ENCODE data around the gene PRSS36. TPM values are rescaled to one million over a fixed set of nuclear protein-coding genes. Genes with fewer than 3 reads are reported as not detected.
"Not testable (repeated sequence)": the region's sequence is repeated elsewhere in the genome, so short reads cannot be mapped to it uniquely, and the experiment has no call there.

PRSS36 gene
- under 1 TPM; 0.23 to 0.31 TPM for total RNA-seq

GRCh38 chr16:31149894-31150890 lies at the start of gene PRSS36:
Gene PRSS36, minus strand, starts transcription at chr16:31150066. Its CDS starts 31 bp downstream, at chr16:31150035.
- ChIA-PET POLR2A (no interaction called here), CTCF (no interaction called here)

- POLR2A ChIA-PET, result interaction anchor here (1.3 to 1.5 kb wide), 2 partner anchors 19 to 57 kb away, joined by 3 to 4 read pairs; partner anchors contain the start of gene FUS
- CTCF ChIA-PET, result interaction anchor here (1.0 kb wide), 1 partner anchor 12 kb away, joined by 4 read pairs; no protein-coding TSS in a partner anchor
These were observed 49.7 kb upstream of the PRSS36 start for GRCh38 chr16:31199430-31200041.

GRCh38 chr16:31198207-31198882 lies 48.5 kb upstream of the PRSS36 start:
- ChIA-PET POLR2A (interaction anchor here (0.6 to 1.5 kb wide), 4 partner anchors 11 to 56 kb away, joined by 3 to 4 read pairs (median 4); partner anchors contain the start of gene FUS), CTCF (no interaction called here)

GRCh38 chr16:31196324-31197088 lies 46.6 kb upstream of the PRSS36 start:
- CTCF ChIA-PET, result interaction anchor here (0.8 kb wide), 1 partner anchor 186 kb away, joined by 3 read pairs; no protein-coding TSS in a partner anchor

GRCh38 chr16:31195861-31196260 lies 46.0 kb upstream of the PRSS36 start:
- POLR2A ChIA-PET, result not testable (repeated sequence)
- CTCF ChIA-PET, result interaction anchor here (0.8 kb wide), 1 partner anchor 186 kb away, joined by 3 read pairs; no protein-coding TSS in a partner anchor

More at GRCh38 chr16:31196324-31197088, 46.6 kb upstream of the PRSS36 start:
- POLR2A ChIA-PET, result no interaction called here

- POLR2A ChIA-PET, result no interaction called here
- CTCF ChIA-PET, result no interaction called here
These were observed 45.0 kb upstream of the PRSS36 start for GRCh38 chr16:31194898-31195297.

GRCh38 chr16:31193874-31194273 lies 44.0 kb upstream of the PRSS36 start:
- ChIA-PET CTCF (interaction anchor here (0.7 kb wide), 1 partner anchor 266 kb away, joined by 3 read pairs; no protein-coding TSS in a partner anchor), POLR2A (interaction anchor here (0.6 to 1.5 kb wide), 4 partner anchors 8 to 1381 kb away, joined by 3 to 6 read pairs (median 4); partner anchors contain the start of gene PYCARD)

GRCh38 chr16:31192856-31193642 lies 43.2 kb upstream of the PRSS36 start:
- ChIA-PET POLR2A (interaction anchor here (0.5 to 1.5 kb wide), 5 partner anchors 9 to 1380 kb away, joined by 3 to 7 read pairs (median 5); partner anchors contain the start of gene PYCARD), CTCF (no interaction called here)

GRCh38 chr16:31191697-31192428 lies 42.0 kb upstream of the PRSS36 start:
- ChIA-PET CTCF (no interaction called here), POLR2A (interaction anchor here (0.7 to 1.2 kb wide), 2 partner anchors 10 to 160 kb away, joined by 3 to 7 read pairs; partner anchors contain the start of gene PYCARD)

GRCh38 chr16:31190818-31191444 lies 41.1 kb upstream of the PRSS36 start:
- ChIA-PET POLR2A (interaction anchor here (2.4 kb wide), 1 partner anchor 11 kb away, joined by 12 read pairs; the partner anchor contains the start of gene FUS), CTCF (interaction anchor here (0.6 to 2.0 kb wide), 3 partner anchors 10 to 255 kb away, joined by 3 to 4 read pairs (median 3); no protein-coding TSS in a partner anchor)

- POLR2A ChIA-PET, result interaction anchor here (2.4 kb wide), 1 partner anchor 10 kb away, joined by 12 read pairs; the partner anchor contains the start of gene FUS
These were observed 40.2 kb upstream of the PRSS36 start for GRCh38 chr16:31190061-31190460.

GRCh38 chr16:31189412-31189778 lies 39.5 kb upstream of the PRSS36 start:
- CTCF ChIA-PET, result interaction anchor here (1.1 to 2.0 kb wide), 4 partner anchors 9 to 13 kb away, joined by 3 to 5 read pairs (median 4); partner anchors contain the start of gene PYCARD
- POLR2A ChIA-PET, result interaction anchor here (0.6 to 2.4 kb wide), 2 partner anchors 9 to 61 kb away, joined by 3 to 12 read pairs; partner anchors contain the start of gene FUS

More at GRCh38 chr16:31190061-31190460, 40.2 kb upstream of the PRSS36 start:
- CTCF ChIA-PET, result interaction anchor here (0.6 to 2.0 kb wide), 6 partner anchors 9 to 256 kb away, joined by 3 to 5 read pairs (median 3); partner anchors contain the start of gene PYCARD

- ChIA-PET POLR2A (interaction anchor here (0.6 to 2.4 kb wide), 3 partner anchors 9 to 61 kb away, joined by 3 to 12 read pairs (median 4); partner anchors contain the start of gene FUS), CTCF (interaction anchor here (1.1 to 2.0 kb wide), 4 partner anchors 11 to 14 kb away, joined by 3 to 4 read pairs (median 4); partner anchors contain the start of gene PYCARD)
These were observed 38.9 kb upstream of the PRSS36 start for GRCh38 chr16:31188450-31189411.

GRCh38 chr16:31187808-31188189 lies 37.9 kb upstream of the PRSS36 start:
- ChIA-PET POLR2A (interaction anchor here (1.4 kb wide), 1 partner anchor 10 kb away, joined by 4 read pairs; no protein-coding TSS in a partner anchor), CTCF (interaction anchor here (0.6 to 1.6 kb wide), 2 partner anchors 12 to 48 kb away, joined by 4 read pairs; no protein-coding TSS in a partner anchor)

Data from activated CD8-positive, alpha-beta memory T cell treated with anti-CD3 and anti-CD28 coated beads for 36 hours (primary cell).